ENCODE measurements around the gene SACM1L.
A peak's percentile ranks its signal among the peaks of the same experiment; 100 is the strongest.

Gene SACM1L, protein sequence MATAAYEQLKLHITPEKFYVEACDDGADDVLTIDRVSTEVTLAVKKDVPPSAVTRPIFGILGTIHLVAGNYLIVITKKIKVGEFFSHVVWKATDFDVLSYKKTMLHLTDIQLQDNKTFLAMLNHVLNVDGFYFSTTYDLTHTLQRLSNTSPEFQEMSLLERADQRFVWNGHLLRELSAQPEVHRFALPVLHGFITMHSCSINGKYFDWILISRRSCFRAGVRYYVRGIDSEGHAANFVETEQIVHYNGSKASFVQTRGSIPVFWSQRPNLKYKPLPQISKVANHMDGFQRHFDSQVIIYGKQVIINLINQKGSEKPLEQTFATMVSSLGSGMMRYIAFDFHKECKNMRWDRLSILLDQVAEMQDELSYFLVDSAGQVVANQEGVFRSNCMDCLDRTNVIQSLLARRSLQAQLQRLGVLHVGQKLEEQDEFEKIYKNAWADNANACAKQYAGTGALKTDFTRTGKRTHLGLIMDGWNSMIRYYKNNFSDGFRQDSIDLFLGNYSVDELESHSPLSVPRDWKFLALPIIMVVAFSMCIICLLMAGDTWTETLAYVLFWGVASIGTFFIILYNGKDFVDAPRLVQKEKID

DNA sequence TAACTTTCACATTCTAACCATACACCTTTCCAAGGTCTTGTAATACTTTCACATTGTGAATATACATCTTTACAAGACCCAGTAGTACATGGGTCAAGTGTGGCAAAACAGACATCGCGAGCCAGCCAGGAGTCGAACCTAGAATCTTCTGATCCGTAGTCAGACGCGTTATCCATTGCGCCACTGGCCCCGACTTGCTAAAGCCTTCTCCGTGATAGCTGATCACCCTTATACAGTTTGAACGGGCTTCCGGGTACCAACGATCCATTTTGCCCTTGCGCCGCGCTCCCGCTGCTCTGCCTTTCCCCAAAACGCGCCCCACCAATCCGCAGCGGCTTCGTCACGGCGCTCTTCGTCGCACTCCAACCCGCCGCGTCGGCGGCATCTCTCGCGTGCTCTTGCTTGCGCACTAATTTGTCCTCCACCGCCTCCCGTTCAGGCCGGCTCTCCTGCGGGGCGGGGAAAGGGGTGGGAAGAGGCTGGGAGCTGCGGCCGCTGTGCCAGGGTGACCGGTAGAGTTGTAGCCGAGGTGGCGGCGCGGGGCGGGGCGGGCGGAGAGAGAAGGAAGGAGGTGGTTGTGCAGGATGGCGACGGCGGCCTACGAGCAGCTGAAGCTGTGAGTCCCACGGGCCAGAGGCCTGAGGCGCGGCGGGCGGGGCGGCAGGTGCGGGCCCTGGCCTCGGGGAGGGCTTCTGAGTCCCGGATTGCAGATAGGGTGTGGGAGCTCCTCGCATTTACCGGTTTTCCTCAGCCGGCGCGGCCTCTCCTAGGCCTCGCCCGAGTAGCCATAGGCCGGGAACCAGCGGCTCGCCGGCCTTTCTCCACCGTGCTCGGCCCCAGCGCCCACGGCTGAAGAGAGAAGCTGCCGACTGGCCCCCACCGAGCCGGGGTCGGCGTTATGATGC, at the start of gene SACM1L:
SACM1L (plus strand) TSS at position 515 of the 905 bp plus-strand sequence; CDS start at position 585, 70 bp downstream.
- Histone ChIP-seq H3K4me3 (ENCODE audit: low read depth in 1 of 2, low read length in 2 of 2) (peak within 1 kb of the TSS; percentile 80 to 96), H4K20me1 (ENCODE audit: insufficient read depth, low read length) (peaks cover 16% of the 10 kb centered on the region; the same call in 1 of the 2 replicates), H3K4me1 (ENCODE audit: insufficient read depth, low read length) (peaks cover 58% of the 10 kb centered on the region), H3K9ac (ENCODE audit: low read depth, low read length) (peak within 1 kb of the TSS; percentile 89), H3K79me2 (ENCODE audit: insufficient read depth, low read length) (peaks cover 53% of the 10 kb centered on the region), H3K27ac (ENCODE audit: low read length) (peak within 1 kb of the TSS; percentile 90), H2AFZ (ENCODE audit: low read depth, low read length) (peak within 1 kb of the TSS; percentile 87), H3K9me3 (ENCODE audit: insufficient read depth, low read length, severe bottlenecking) (no peaks in the 10 kb centered on the region), H3K36me3 (ENCODE audit: insufficient read depth, low read length) (peaks cover 21% of the 10 kb centered on the region), H3K27me3 (ENCODE audit: insufficient read depth, low read length, poor library complexity) (no peaks in the 10 kb centered on the region), H3K4me2 (ENCODE audit: insufficient read depth, low read length) (peak within 1 kb of the TSS; percentile 81)
- DNase-seq (peak; percentile 98), ATAC-seq (ENCODE audit: insufficient read depth, low read depth) (peak; percentile 83)
- TF ChIP-seq EZH2 (IDR thresholded peaks at IDR 0.05; ENCODE audit: borderline replicate concordance, low read depth, low read length, severe bottlenecking), result no peak
- TF ChIP-seq CTCF (IDR thresholded peaks at IDR 0.05; ENCODE audit: borderline replicate concordance, extremely low read depth, low read length, poor library complexity, severe bottlenecking), result no peak

- H3K4me2 ChIP-seq (ENCODE audit: insufficient read depth, low read length), result no peak overlapping the region
- TF ChIP-seq EZH2 (IDR thresholded peaks at IDR 0.05; ENCODE audit: borderline replicate concordance, low read depth, low read length, severe bottlenecking) (no peak), CTCF (IDR thresholded peaks at IDR 0.05; ENCODE audit: borderline replicate concordance, extremely low read depth, low read length, poor library complexity, severe bottlenecking) (no peak)
- DNase-seq (no peak), ATAC-seq (ENCODE audit: insufficient read depth, low read depth) (no peak)
- no peak overlapping the region for H2AFZ ChIP-seq (ENCODE audit: low read depth, low read length)
- H3K36me3 ChIP-seq (ENCODE audit: insufficient read depth, low read length), result peaks cover 65% of the 10 kb centered on the region
- H3K9me3 ChIP-seq (ENCODE audit: insufficient read depth, low read length, severe bottlenecking), result no peaks in the 10 kb centered on the region
- H3K27ac ChIP-seq (ENCODE audit: low read length), result no peak overlapping the region; the same call in 1 of the 2 replicates
- no peaks in the 10 kb centered on the region for H3K27me3 ChIP-seq (ENCODE audit: insufficient read depth, low read length, poor library complexity)
- peaks cover 78% of the 10 kb centered on the region for H3K79me2 ChIP-seq (ENCODE audit: insufficient read depth, low read length)
- no peak overlapping the region for H3K9ac ChIP-seq (ENCODE audit: low read depth, low read length)
- H3K4me1 ChIP-seq (ENCODE audit: insufficient read depth, low read length), result no peaks in the 10 kb centered on the region
- peaks cover 33% of the 10 kb centered on the region for H4K20me1 ChIP-seq (ENCODE audit: insufficient read depth, low read length)
- no peak overlapping the region for H3K4me3 ChIP-seq (ENCODE audit: low read depth in 1 of 2, low read length in 2 of 2)
Measured at GRCh38 chr3:45640091-45640507, 49.1 kb upstream of the SACM1L start.

GRCh38 chr3:45640724-45641361, 48.4 kb upstream of the SACM1L start:
- Histone ChIP-seq H3K79me2 (ENCODE audit: insufficient read depth, low read length) (peaks cover 79% of the 10 kb centered on the region), H3K4me3 (ENCODE audit: low read depth in 1 of 2, low read length in 2 of 2) (no peak overlapping the region), H3K4me2 (ENCODE audit: insufficient read depth, low read length) (no peak overlapping the region), H2AFZ (ENCODE audit: low read depth, low read length) (no peak overlapping the region), H3K36me3 (ENCODE audit: insufficient read depth, low read length) (peaks cover 67% of the 10 kb centered on the region), H4K20me1 (ENCODE audit: insufficient read depth, low read length) (peaks cover 36% of the 10 kb centered on the region), H3K27ac (ENCODE audit: low read length) (peak overlapping the region; percentile 43; the same call in 1 of the 2 replicates), H3K4me1 (ENCODE audit: insufficient read depth, low read length) (no peaks in the 10 kb centered on the region), H3K27me3 (ENCODE audit: insufficient read depth, low read length, poor library complexity) (no peaks in the 10 kb centered on the region), H3K9me3 (ENCODE audit: insufficient read depth, low read length, severe bottlenecking) (no peaks in the 10 kb centered on the region), H3K9ac (ENCODE audit: low read depth, low read length) (no peak overlapping the region)
- no peak for DNase-seq
- ATAC-seq (ENCODE audit: insufficient read depth, low read depth), result no peak
- no peak for TF ChIP-seq EZH2 (IDR thresholded peaks at IDR 0.05; ENCODE audit: borderline replicate concordance, low read depth, low read length, severe bottlenecking)
